Liver (tissue), 3 donors: ENCODE measurements around the gene FRAS1.

ENCODE experiments used
- JUND ChIP-seq, 2 donors: IDR thresholded peaks; 2 replicates each; pipeline ENCODE4 v1.6.1; 2016; ENCODE audit warnings: antibody characterized with exemption in 2 of 2
- REST ChIP-seq: IDR thresholded peaks from 2 replicates; pipeline ENCODE4 v1.6.1; 2016; ENCODE audit warnings: antibody characterized with exemption, mild to moderate bottlenecking
- YY1 ChIP-seq: IDR thresholded peaks from 2 replicates; pipeline ENCODE4 v1.6.1; 2016; ENCODE audit warnings: antibody characterized with exemption, mild to moderate bottlenecking
- TF ChIP-seq, protein P1 (sequence below): fragments of 150-350 bp; IDR thresholded peaks from 2 replicates; pipeline ENCODE4 v1.5.1; 2017; ENCODE audit warnings: improper control_type of control experiment, low read depth, low read length; ENCODE audit not compliant: missing input control
- donor health status: healthy.
- donor health status: healthy.

GRCh38 chr4:78298618-78299017, 241.5 kb downstream of the FRAS1 start:
- TF ChIP-seq JUND (IDR thresholded peaks at IDR 0.05) (no peak), REST (no peak), YY1 (no peak)
- TF ChIP-seq, protein P1, sequence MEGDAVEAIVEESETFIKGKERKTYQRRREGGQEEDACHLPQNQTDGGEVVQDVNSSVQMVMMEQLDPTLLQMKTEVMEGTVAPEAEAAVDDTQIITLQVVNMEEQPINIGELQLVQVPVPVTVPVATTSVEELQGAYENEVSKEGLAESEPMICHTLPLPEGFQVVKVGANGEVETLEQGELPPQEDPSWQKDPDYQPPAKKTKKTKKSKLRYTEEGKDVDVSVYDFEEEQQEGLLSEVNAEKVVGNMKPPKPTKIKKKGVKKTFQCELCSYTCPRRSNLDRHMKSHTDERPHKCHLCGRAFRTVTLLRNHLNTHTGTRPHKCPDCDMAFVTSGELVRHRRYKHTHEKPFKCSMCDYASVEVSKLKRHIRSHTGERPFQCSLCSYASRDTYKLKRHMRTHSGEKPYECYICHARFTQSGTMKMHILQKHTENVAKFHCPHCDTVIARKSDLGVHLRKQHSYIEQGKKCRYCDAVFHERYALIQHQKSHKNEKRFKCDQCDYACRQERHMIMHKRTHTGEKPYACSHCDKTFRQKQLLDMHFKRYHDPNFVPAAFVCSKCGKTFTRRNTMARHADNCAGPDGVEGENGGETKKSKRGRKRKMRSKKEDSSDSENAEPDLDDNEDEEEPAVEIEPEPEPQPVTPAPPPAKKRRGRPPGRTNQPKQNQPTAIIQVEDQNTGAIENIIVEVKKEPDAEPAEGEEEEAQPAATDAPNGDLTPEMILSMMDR, result no peak
